Small intestine (tissue), 7 donors: ENCODE measurements around the gene RUSC1. TPM values are rescaled to one million over a fixed set of nuclear protein-coding genes. Genes with fewer than 3 reads are reported as not detected.
"Not testable (repeated sequence)": the region's sequence is repeated elsewhere in the genome, so short reads cannot be mapped to it uniquely, and the experiment has no call there.

Experiments
- DNase-seq, 2 donors: peaks; one replicate each; pipeline versions ENCODE4 v3.0.0 to v3.0.0-alpha.2; 2013
- FAIRE-seq: peaks from 2 replicates; lab custom pipeline; 2012; peaks lifted over from hg19 to GRCh38; lab: Jason Lieb, UNC
- H3K27ac ChIP-seq, 3 donors: one replicate each; pipeline ENCODE4 v1.5.1; 2013; ENCODE audit warnings: low read length in 2 of 3, mild to moderate bottlenecking in 2 of 3, control low read depth in 1 of 3, inconsistent platforms in 1 of 3, low read depth in 1 of 3, moderate library complexity in 1 of 3
- H3K27me3 ChIP-seq, 3 donors: one replicate each; pipeline ENCODE4 v1.6.1; 2013; ENCODE audit warnings: low read length in 3 of 3, inconsistent platforms in 1 of 3; ENCODE audit not compliant: control insufficient read depth in 3 of 3, insufficient read depth in 3 of 3
- H3K36me3 ChIP-seq, 3 donors: one replicate each; pipeline ENCODE4 v1.6.1; 2013; ENCODE audit warnings: low read length in 3 of 3, inconsistent platforms in 1 of 3, low read depth in 1 of 3, mild to moderate bottlenecking in 1 of 3, moderate library complexity in 1 of 3; ENCODE audit not compliant: control insufficient read depth in 3 of 3, insufficient read depth in 2 of 3
- H3K4me1 ChIP-seq, 3 donors: one replicate each; pipeline ENCODE4 v1.6.1; 2013; ENCODE audit warnings: low read length in 2 of 3, inconsistent platforms in 1 of 3, low read depth in 1 of 3, mild to moderate bottlenecking in 1 of 3, moderate library complexity in 1 of 3; ENCODE audit not compliant: control insufficient read depth in 3 of 3, insufficient read depth in 2 of 3
- H3K4me3 ChIP-seq, 3 donors: one replicate each; pipeline ENCODE4 v1.5.1; 2013; ENCODE audit warnings: low read length in 3 of 3, control low read depth in 1 of 3, inconsistent platforms in 1 of 3, low read depth in 1 of 3, mild to moderate bottlenecking in 1 of 3, moderate library complexity in 1 of 3
- H3K9me3 ChIP-seq, 2 donors: one replicate each; pipeline ENCODE4 v1.6.1; 2013; ENCODE audit warnings: low read depth in 1 of 2, low read length in 1 of 2; ENCODE audit not compliant: control insufficient read depth in 2 of 2, insufficient read depth in 1 of 2
- WGBS, 3 donors: extraction: QIAGEN DNeasy Blood & Tissue Kit; methylation state at CpG; one replicate each; pipeline ENCODE4 v1.1.7; 2013; 5-methylcytosine and 5-hydroxymethylcytosine counted together
- polyA plus RNA-seq, 4 donors: library from polyadenylated mRNA; stranded (reverse) in 3 of 4; unstranded in 1 of 4; fragments of 200-250 nt in 3 of 4; fragments of 120-200 nt in 1 of 4; gene quantifications; one replicate each; pipeline versions ENCODE4 v1.2.1 to v1.2.3, GENCODE V29; 2013
- donor health status: healthy with polysubstance abuse.
- donor health status: control.
- donor health status: control.
- donor health status: Bipolar disorder and iron deficiency.
- donor health status: healthy.

Gene RUSC1
- polyA plus RNA-seq, 4 donors = 32.7 to 60.8 (median 44.6) TPM

DNA sequence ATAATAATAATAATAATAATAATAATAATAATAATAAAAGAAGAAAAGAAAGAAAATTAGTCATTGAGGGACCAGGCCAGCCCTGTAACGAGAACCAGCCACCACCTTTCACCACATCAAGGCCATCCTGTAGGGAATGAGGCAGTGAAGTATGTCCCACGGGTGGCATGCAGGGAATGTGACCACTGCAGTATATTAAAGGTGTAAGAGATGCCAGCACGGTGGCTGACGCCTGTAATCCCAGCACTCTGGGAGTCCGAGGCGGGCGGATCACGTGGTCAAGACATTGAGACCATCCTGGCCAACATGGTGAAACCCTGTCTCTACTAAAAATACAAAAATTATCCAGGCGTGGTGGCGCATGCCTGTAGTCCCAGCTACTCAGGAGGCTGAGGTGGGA lies 29.7 kb upstream of the RUSC1 start:
- not testable (repeated sequence) for H3K4me1 ChIP-seq, DNase-seq, H3K9me3 ChIP-seq, H3K4me3 ChIP-seq, H3K27ac ChIP-seq, FAIRE-seq
- Histone ChIP-seq H3K36me3 (peaks cover 0 to 81% (median 0%) of the 10 kb centered on the region in 3 donors), H3K27me3 (peaks cover 0 to 28% (median 12%) of the 10 kb centered on the region in 3 donors)
- 88 to 92% (median 89%) methylated on average over 10 of the region's 10 CpGs for WGBS, 3 donors

DNA sequence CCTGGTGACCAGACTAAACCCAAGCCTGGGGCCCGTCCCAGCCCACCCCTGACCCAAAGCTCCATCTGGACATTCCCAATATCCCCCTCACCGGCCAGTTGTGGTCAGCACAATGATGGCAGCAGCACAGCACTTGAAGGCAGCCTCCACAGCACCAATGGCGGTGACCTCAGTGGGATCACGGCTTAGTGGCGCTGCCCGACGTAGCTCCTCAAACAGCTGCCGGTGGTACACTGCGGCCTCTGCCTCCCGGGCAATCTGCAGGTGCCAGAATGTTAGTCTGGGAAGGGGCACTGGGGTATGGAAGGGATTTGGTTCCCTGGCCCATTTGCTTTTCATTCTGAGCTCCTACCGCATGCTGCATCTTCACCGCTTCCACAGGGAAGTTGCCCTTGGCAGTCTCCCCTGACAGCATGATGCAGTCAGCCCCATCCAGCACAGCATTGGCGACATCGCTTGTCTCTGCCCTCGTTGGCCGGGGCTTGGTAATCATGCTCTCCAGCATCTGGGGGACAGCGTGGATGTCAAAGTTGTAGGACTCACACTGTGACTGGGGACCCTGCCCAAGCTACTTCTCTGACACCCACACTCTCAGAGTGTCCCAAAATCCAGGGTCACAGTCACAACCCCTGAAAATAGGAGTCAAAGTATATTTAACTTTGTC lies 27.5 kb upstream of the RUSC1 start:
- no peak for DNase-seq
- Histone ChIP-seq H3K9me3 (peaks cover 0 to 4% of the 10 kb centered on the region in 2 donors), H3K36me3 (peaks cover 0 to 69% (median 0%) of the 10 kb centered on the region in 3 donors), H3K27ac (no peak overlapping the region), H3K27me3 (peaks cover 0 to 42% (median 15%) of the 10 kb centered on the region in 3 donors), H3K4me1 (peaks cover 0 to 9% (median 0%) of the 10 kb centered on the region in 3 donors), H3K4me3 (no peak overlapping the region)
- WGBS, 3 donors = 86 to 91% (median 89%) methylated on average over 17 of the region's 17 CpGs
- no peak for FAIRE-seq

DNA sequence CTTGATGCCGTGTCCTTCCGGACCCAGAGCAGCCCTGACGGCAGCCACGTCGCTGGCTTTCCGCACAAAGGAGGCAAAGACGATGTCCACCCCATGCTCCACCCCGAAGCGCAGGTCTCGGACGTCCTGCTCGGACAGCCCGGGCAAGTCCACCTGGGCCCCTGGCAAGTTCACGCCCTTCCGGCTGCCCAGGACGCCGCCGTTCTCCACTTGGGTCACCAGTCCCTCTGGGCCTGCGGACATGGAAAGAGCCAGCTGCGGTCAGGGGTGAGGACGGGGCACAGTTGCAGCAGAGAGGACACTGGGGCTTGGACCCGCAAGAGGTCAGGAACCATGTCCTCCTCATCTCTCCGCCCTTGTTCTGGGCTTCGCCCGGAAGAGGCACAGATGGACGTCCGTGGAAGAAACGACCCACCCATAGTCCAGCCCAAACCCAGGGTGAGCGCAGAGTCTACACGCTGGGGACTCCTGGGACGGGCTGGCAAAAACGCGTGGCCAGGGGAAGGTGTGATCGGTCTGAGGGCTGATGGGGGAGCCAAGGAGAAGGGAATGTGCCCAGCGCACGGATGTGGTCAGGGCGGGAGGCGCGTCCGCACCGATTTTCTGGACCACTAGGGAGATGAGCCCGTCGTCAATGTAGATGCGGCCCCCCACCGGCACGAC lies 26.0 kb upstream of the RUSC1 start:
- whole genome bisulfite sequencing, 3 donors = 44 to 88% (median 74%) methylated on average over 41 to 46 of the region's 46 CpGs
- H3K4me3 ChIP-seq = no peak overlapping the region
- no peak overlapping the region for H3K27ac ChIP-seq
- FAIRE-seq (no peak), DNase-seq (no peak)
- peaks cover 0 to 56% (median 0%) of the 10 kb centered on the region in 3 donors for H3K36me3 ChIP-seq
- H3K4me1 ChIP-seq = peaks cover 0 to 9% (median 0%) of the 10 kb centered on the region in 3 donors
- peaks cover 0 to 42% (median 15%) of the 10 kb centered on the region in 3 donors for H3K27me3 ChIP-seq
- peaks cover 0 to 4% of the 10 kb centered on the region in 2 donors for H3K9me3 ChIP-seq

DNA sequence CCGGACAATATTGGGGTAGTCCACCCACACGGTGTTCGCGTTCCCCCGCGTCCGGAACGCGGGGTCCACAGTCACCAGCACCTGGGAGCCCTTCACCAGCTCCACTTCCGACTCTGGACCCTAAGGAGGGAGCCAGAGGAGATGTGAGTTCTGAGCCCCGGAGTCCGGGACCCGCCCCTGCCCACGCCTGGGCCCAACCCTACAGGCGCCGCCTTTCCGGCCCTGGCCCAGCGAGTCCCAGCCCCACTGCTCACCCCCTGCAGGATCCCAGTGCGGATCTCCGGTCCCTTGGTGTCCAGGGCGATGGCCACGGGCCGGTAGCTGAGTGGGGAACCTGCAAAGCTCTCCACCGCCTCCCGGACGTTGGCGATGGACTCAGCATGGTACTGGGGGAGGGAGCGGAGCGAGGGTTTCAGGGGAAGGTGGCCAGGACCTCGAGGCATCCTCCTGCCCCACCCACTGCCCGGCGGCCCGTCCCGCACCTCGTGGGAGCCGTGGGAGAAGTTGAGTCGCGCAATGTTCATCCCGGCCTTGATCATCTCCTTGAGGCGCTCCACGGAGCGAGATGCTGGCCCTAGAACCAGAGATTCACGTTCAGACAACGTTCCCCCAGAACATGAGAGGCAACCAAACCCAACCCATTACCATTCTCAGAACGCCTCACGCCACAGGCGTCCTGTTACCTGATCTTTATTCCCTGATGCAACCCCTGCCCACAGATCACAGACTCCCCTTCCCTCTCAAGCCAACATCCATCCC lies 25.3 kb upstream of the RUSC1 start:
- Histone ChIP-seq H3K4me1 (peaks cover 0 to 14% (median under 1%) of the 10 kb centered on the region in 3 donors), H3K27me3 (peaks cover 0 to 42% (median 15%) of the 10 kb centered on the region in 3 donors), H3K9me3 (peaks cover 0 to 4% of the 10 kb centered on the region in 2 donors), H3K36me3 (peaks cover 0 to 48% (median 0%) of the 10 kb centered on the region in 3 donors), H3K27ac (no peak overlapping the region), H3K4me3 (no peak overlapping the region)
- WGBS, 3 donors = 20 to 70% (median 56%) methylated on average over 37 to 47 of the region's 47 CpGs
- DNase-seq (peak in 1 of 2 donors; percentile 24), FAIRE-seq (no peak)

DNA sequence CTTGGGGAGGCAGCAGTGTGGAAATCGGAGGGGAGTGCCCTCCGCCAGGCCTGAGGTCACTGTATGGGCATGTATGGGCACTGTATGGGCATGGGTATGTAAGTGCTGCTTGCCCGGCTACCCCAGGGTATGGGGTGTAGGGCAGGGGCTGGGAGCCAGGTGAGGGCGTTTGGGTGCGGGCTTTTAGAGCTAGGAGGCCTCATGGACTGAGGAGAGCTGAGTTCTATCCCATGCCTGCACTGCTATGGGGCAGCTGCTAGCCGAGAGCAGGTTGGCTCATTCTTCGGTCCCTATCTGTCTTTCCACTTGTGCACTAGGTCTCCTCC lies 24.8 kb upstream of the RUSC1 start:
- DNase-seq = no peak
- 87 to 92% (median 90%) methylated on average over 7 of the region's 7 CpGs for WGBS, 3 donors
- H3K9me3 ChIP-seq = peaks cover 0 to 4% of the 10 kb centered on the region in 2 donors
- H3K4me1 ChIP-seq = peaks cover 0 to 19% (median 4%) of the 10 kb centered on the region in 3 donors
- FAIRE-seq = no peak
- peaks cover 0 to 42% (median 15%) of the 10 kb centered on the region in 3 donors for H3K27me3 ChIP-seq
- peaks cover 0 to 46% (median 0%) of the 10 kb centered on the region in 3 donors for H3K36me3 ChIP-seq
- H3K27ac ChIP-seq = no peak overlapping the region
- no peak overlapping the region for H3K4me3 ChIP-seq

DNA sequence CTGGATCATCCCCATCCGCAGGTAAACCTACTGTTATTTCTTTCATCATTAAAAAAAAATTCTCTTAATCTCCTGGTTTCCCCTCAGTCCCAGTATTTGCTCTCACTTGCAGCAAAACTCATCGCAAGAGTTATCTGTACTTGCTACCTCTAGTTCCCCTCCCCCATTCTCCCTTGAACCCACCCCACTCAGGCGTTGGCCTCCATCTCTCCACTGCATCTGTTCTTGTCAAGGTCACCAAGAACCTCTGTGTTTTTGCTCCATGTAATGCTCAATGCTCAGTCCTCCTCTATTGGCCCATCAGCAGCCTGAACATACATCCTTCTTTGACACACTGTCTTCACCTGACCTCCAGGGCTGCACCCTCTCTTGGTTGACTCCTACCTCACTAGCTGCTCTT lies 24.0 kb upstream of the RUSC1 start:
- Histone ChIP-seq H3K27me3 (peaks cover 0 to 42% (median 15%) of the 10 kb centered on the region in 3 donors), H3K4me3 (no peak overlapping the region), H3K9me3 (peaks cover 0 to 4% of the 10 kb centered on the region in 2 donors), H3K36me3 (peaks cover 0 to 40% (median 0%) of the 10 kb centered on the region in 3 donors), H3K27ac (no peak overlapping the region), H3K4me1 (peaks cover 0 to 26% (median 4%) of the 10 kb centered on the region in 3 donors)
- WGBS, 3 donors = 72 to 84% (median 84%) methylated on average over 3 of the region's 3 CpGs
- FAIRE-seq (no peak), DNase-seq (no peak)

DNA sequence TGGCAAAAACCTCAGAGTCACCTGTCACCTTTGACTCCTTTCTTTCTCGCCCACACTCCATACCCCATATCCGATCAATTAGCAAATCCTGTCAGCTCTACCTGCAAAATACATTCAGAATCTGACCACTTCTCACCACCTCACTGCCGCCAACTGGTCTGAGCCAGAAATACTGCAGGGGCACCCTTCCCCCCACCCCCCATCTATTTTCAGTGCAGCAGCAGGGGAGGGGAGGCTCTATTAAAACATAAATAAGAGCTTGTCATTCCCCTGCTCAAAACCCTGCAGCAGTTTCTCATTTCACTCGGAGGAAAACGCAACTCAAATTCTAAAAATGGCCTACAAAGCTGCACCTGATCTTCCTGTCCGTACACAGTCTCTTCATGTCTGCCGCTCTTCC lies 23.3 kb upstream of the RUSC1 start:
- Histone ChIP-seq H3K27ac (no peak overlapping the region), H3K4me1 (peaks cover 0 to 30% (median 4%) of the 10 kb centered on the region in 3 donors), H3K36me3 (peaks cover 0 to 36% (median 0%) of the 10 kb centered on the region in 3 donors), H3K9me3 (peaks cover 0 to 4% of the 10 kb centered on the region in 2 donors), H3K4me3 (no peak overlapping the region), H3K27me3 (peaks cover 0 to 42% (median 15%) of the 10 kb centered on the region in 3 donors)
- WGBS, 3 donors = 69 to 90% (median 84%) methylated on average over 7 of the region's 7 CpGs
- no peak for DNase-seq
- no peak for FAIRE-seq

DNA sequence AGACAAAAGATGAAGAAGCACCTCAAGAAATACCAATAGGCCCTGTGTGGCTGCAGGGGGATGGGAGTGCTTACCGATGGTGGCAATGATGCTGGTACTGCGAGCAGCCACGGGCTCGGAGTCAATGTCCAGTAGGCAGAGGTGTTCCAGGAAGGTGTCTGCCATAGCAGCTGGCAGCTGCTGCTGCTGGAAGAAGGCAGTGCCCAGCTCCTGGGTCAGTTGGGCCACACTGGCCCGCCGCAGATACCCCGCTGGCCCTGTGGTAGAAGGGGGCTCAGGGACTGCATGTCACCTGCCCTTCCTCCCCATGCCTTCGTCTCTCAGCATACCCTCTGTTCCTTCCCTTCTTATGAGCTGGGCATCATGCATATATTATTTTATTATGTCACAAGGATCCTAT lies 20.7 kb upstream of the RUSC1 start:
- FAIRE-seq (no peak), DNase-seq (no peak)
- Histone ChIP-seq H3K9me3 (peaks cover 0 to 4% of the 10 kb centered on the region in 2 donors), H3K36me3 (peaks cover 0 to 14% (median 0%) of the 10 kb centered on the region in 3 donors), H3K4me3 (peak overlapping the region in 1 of 3 donors; percentile 2), H3K27ac (peak overlapping the region in 1 of 3 donors; percentile 73), H3K27me3 (peaks cover 0 to 24% (median 10%) of the 10 kb centered on the region in 3 donors), H3K4me1 (peaks cover 0 to 37% (median 4%) of the 10 kb centered on the region in 3 donors)
- 90 to 95% (median 91%) methylated on average over 8 of the region's 8 CpGs for WGBS, 3 donors
